Measurements from ENCODE around the gene LETM1. TPM values are rescaled to one million over a fixed set of nuclear protein-coding genes. Genes with fewer than 3 reads are reported as not detected.

LETM1 gene
- total and polyA plus RNA-seq, 10 donors, result 6.5 to 47.7 (median 34.7) TPM

DNA sequence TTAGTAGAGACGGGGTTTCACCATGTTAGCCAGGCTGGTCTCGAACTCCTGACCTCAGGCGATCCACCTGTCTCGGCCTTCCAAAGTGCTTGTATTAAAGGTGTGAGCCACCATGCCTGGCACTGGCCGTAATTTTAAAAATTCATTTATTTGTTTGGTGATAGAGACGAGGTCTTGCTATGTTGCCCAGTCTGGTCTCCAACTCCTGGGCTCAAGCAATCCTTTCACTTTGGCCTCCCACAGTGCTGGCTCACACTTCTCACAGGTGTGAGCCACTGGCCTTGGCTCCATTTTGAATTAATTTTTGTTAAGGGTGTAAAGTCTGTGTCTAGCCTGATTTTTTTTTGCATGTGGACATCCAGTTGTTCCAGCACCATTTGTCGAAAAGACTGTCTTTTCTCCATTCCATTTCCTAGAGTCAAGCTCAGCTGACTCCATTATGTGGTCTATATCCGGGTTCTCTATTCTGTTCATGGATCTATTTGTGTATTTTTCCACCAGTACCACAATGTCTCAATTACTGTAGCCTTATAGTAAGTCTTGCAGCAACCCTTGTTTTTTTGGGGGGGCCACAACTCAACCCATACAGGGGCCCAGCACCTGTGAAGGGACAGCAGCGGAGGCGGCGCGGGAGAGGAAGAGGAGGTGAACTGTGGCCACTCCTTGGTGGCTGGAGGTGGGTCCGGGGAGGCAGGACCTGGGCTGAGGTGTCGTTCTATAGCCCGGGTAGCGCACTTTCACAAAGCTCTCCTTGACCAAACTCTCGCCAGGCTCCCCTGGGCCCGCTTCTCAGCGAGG, 13.8 kb upstream of the LETM1 start:
- TF ChIP-seq, protein P1, sequence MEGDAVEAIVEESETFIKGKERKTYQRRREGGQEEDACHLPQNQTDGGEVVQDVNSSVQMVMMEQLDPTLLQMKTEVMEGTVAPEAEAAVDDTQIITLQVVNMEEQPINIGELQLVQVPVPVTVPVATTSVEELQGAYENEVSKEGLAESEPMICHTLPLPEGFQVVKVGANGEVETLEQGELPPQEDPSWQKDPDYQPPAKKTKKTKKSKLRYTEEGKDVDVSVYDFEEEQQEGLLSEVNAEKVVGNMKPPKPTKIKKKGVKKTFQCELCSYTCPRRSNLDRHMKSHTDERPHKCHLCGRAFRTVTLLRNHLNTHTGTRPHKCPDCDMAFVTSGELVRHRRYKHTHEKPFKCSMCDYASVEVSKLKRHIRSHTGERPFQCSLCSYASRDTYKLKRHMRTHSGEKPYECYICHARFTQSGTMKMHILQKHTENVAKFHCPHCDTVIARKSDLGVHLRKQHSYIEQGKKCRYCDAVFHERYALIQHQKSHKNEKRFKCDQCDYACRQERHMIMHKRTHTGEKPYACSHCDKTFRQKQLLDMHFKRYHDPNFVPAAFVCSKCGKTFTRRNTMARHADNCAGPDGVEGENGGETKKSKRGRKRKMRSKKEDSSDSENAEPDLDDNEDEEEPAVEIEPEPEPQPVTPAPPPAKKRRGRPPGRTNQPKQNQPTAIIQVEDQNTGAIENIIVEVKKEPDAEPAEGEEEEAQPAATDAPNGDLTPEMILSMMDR (IDR thresholded peaks at IDR 0.05 in 8 of 11, conservative IDR thresholded peaks at IDR 0.05 in 3 of 11), result no peak
- TF ChIP-seq POLR2AphosphoS5 (IDR thresholded peaks at IDR 0.05) (no peak), POLR2A (IDR thresholded peaks at IDR 0.05) (no peak)
- peak overlapping the region; percentile 99 to 100 (median 100) for H3K27ac ChIP-seq
- peaks cover 0 to 4% (median 0%) of the 10 kb centered on the region in 7 donors for H3K27me3 ChIP-seq (replicated peaks in 1 of 7)
- no peaks in the 10 kb centered on the region for H3K36me3 ChIP-seq
- 48 to 63% (median 51%) methylated on average over 16 to 19 of the region's 19 CpGs for WGBS, 5 donors
- intact Hi-C loops (cut with DNase I; ENCODE audit: low total_unique reads), result no loop called here
- peak overlapping the region; percentile 64 to 97 (median 82) for H3K4me3 ChIP-seq
- DNase-seq, result no peak
- no peaks in the 10 kb centered on the region for H3K9me3 ChIP-seq
- H3K4me1 ChIP-seq, result peaks cover 0 to 41% (median 25%) of the 10 kb centered on the region in 6 donors

DNA sequence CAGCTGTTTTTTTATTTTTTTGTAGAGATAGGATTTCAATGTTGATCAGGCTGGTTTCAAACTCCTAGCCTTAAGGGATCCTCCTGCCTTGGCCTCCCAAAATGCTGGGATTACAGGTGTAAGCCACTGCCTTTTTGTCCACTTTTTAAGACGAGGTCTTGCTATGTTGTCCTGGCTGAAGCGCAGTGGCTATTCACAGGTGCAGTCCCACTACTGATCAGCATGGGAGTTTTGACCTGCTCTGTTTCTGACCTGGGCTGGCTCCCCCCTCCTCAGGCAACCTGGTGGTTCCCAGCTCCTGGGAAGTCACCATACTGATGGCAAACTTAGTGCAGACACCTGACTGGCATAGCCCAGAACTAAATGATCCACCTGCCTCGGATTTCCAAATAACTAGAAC, 13.0 kb upstream of the LETM1 start:
- Histone ChIP-seq H3K36me3 (no peaks in the 10 kb centered on the region), H3K4me3 (no peak overlapping the region), H3K27me3 (replicated peaks in 1 of 7) (peaks cover 0 to 11% (median 0%) of the 10 kb centered on the region in 7 donors), H3K27ac (no peak overlapping the region), H3K4me1 (peaks cover 0 to 33% (median 23%) of the 10 kb centered on the region in 6 donors), H3K9me3 (no peaks in the 10 kb centered on the region)
- intact Hi-C loops (cut with DNase I; ENCODE audit: low total_unique reads), result no loop called here
- DNase-seq, result no peak
- 93 to 100% (median 95%) methylated on average over 3 of the region's 3 CpGs for WGBS, 5 donors
- no peak for TF ChIP-seq POLR2A (IDR thresholded peaks at IDR 0.05)
- no peak for TF ChIP-seq POLR2AphosphoS5 (IDR thresholded peaks at IDR 0.05)
- TF ChIP-seq, protein P1 (IDR thresholded peaks at IDR 0.05 in 8 of 11, conservative IDR thresholded peaks at IDR 0.05 in 3 of 11), result no peak

DNA sequence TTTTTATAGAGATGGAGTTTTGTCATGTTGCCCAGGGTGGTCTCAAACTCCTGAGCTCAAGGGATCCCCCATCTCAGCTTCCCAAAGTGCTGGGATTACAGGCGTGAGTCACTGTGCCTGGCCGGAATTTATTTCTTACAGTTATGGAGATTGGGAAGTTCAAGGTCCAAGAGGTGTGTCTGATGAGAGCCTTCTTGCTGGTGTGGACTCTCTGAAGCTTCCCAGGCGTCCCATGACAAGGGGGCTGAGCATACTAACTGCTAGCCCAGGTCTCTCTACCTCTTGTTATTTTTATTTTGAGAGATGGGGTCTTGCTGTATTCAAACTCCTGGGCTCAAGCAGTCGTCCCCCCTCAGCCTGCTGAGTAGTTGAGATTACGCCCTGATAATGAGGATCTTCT, 12.3 kb upstream of the LETM1 start:
- intact Hi-C loops (cut with DNase I; ENCODE audit: low total_unique reads), result no loop called here
- no peak for DNase-seq
- TF ChIP-seq POLR2A (IDR thresholded peaks at IDR 0.05) (no peak), POLR2AphosphoS5 (IDR thresholded peaks at IDR 0.05) (no peak)
- TF ChIP-seq, protein P1 (IDR thresholded peaks at IDR 0.05 in 8 of 11, conservative IDR thresholded peaks at IDR 0.05 in 3 of 11), result no peak
- no peak overlapping the region for H3K4me3 ChIP-seq
- no peaks in the 10 kb centered on the region for H3K9me3 ChIP-seq
- 86 to 92% (median 88%) methylated on average over 5 of the region's 5 CpGs for WGBS, 5 donors
- peaks cover 0 to 32% (median 19%) of the 10 kb centered on the region in 6 donors for H3K4me1 ChIP-seq
- peaks cover 0 to 11% (median 0%) of the 10 kb centered on the region in 7 donors for H3K27me3 ChIP-seq (replicated peaks in 1 of 7)
- no peak overlapping the region for H3K27ac ChIP-seq
- H3K36me3 ChIP-seq, result no peaks in the 10 kb centered on the region

DNA sequence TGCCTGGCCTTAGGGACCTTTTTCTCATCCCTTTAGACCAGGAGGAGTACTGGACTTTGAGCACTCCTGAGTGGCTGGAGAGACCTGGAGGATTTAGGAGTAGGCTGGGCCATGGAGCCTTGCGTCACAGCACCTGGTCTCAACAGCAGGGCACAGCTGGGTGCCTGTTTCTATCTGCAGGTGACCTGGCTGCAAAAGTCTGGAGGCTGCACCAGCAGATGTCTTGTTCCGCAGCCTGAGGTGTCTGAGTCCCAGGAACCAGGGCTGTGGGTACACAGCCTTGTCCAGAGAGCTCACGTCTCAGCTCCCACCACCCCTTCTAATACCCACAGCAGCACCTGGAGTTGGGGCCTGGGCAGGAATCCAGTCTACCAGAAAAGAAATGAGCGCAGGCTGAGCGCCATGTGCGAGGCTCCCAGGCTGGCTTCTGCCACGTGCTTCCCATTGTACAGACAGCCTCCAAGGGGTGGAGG, 10.3 kb upstream of the LETM1 start:
- Histone ChIP-seq H3K27ac (no peak overlapping the region), H3K27me3 (replicated peaks in 1 of 7) (peaks cover 0 to 21% (median 0%) of the 10 kb centered on the region in 7 donors), H3K4me1 (peaks cover 0 to 37% (median 25%) of the 10 kb centered on the region in 6 donors), H3K4me3 (no peak overlapping the region), H3K36me3 (no peaks in the 10 kb centered on the region), H3K9me3 (no peaks in the 10 kb centered on the region)
- intact Hi-C loops (cut with DNase I; ENCODE audit: low total_unique reads), result no loop called here
- TF ChIP-seq POLR2A (IDR thresholded peaks at IDR 0.05), result no peak
- TF ChIP-seq, protein P1 (IDR thresholded peaks at IDR 0.05 in 8 of 11, conservative IDR thresholded peaks at IDR 0.05 in 3 of 11), result no peak
- TF ChIP-seq POLR2AphosphoS5 (IDR thresholded peaks at IDR 0.05), result no peak
- WGBS, 5 donors, result 81 to 93% (median 88%) methylated on average over 7 of the region's 7 CpGs
- no peak for DNase-seq
